ENCODE results near the gene CAMK2G.
"Not testable (repeated sequence)": the region's sequence is repeated elsewhere in the genome, so short reads cannot be mapped to it uniquely, and the experiment has no call there.

Gene CAMK2G

GRCh38 chr10:73838008-73838567, 36.3 kb downstream of the CAMK2G start:
- DNase-seq: no peak

GRCh38 chr10:73837072-73837471, 37.3 kb downstream of the CAMK2G start:
- no peak for DNase-seq

- DNase-seq: no peak
Observed at GRCh38 chr10:73836427-73836980, 37.9 kb downstream of the CAMK2G start.

GRCh38 chr10:73829090-73829489, 45.3 kb downstream of the CAMK2G start:
- not testable (repeated sequence) for DNase-seq

- no peak for DNase-seq
Observed at GRCh38 chr10:73828161-73828560, 46.2 kb downstream of the CAMK2G start.

GRCh38 chr10:73827346-73828089, 46.8 kb downstream of the CAMK2G start:
- DNase-seq: no peak

- DNase-seq: no peak
Observed at GRCh38 chr10:73824146-73824725, 50.1 kb downstream of the CAMK2G start.

- DNase-seq: no peak
Observed at GRCh38 chr10:73823391-73823790, 51.0 kb downstream of the CAMK2G start.

- DNase-seq: no peak
Observed at GRCh38 chr10:73819513-73820093, 54.8 kb downstream of the CAMK2G start.

GRCh38 chr10:73819081-73819480, 55.3 kb downstream of the CAMK2G start:
- DNase-seq: no peak

- DNase-seq: no peak
Observed at GRCh38 chr10:73818402-73818801, 56.0 kb downstream of the CAMK2G start.

- no peak for DNase-seq
Observed at GRCh38 chr10:73817826-73818225, 56.5 kb downstream of the CAMK2G start.

- DNase-seq: no peak
Observed at GRCh38 chr10:73816917-73817729, 57.2 kb downstream of the CAMK2G start.

- no peak for DNase-seq
Observed at GRCh38 chr10:73815719-73816030, 58.7 kb downstream of the CAMK2G start.

GRCh38 chr10:73814896-73815718, 59.2 kb downstream of the CAMK2G start:
- no peak for DNase-seq

- no peak for DNase-seq
Observed at GRCh38 chr10:73814276-73814895, 60.0 kb downstream of the CAMK2G start.

GRCh38 chr10:73813333-73813732, 61.0 kb downstream of the CAMK2G start:
- DNase-seq: no peak

GRCh38 chr10:73812657-73813056, 61.7 kb downstream of the CAMK2G start:
- DNase-seq: no peak

- DNase-seq: no peak
Observed at GRCh38 chr10:73810735-73811465, 63.5 kb downstream of the CAMK2G start.

GRCh38 chr10:73810358-73810734, 64.0 kb downstream of the CAMK2G start:
- DNase-seq: no peak
